Upper lobe of right lung (tissue), 1 donor: ENCODE measurements around the gene CAMTA1. TPM values are rescaled to one million over a fixed set of nuclear protein-coding genes. Genes with fewer than 3 reads are reported as not detected.

Experiments used
- ATAC-seq: fragments of 200-7000 bp; cut with Tn5 transposase; one replicate; pipeline ENCODE4 v1.9.1; 2020; ENCODE audit warnings: mild to moderate bottlenecking, moderate library complexity
- DNase-seq: peaks from one replicate; pipeline ENCODE4 v3.0.0-alpha.2; 2020
- H3K27ac ChIP-seq: fragments of 200-600 bp; one replicate; pipeline ENCODE4 v1.8.0; 2022
- H3K27me3 ChIP-seq: fragments of 200-600 bp; one replicate; pipeline ENCODE4 v1.8.0; 2022; ENCODE audit warnings: mild to moderate bottlenecking
- H3K36me3 ChIP-seq: fragments of 200-600 bp; one replicate; pipeline ENCODE4 v1.8.0; 2022
- H3K4me1 ChIP-seq: fragments of 200-600 bp; one replicate; pipeline ENCODE4 v1.8.0; 2022
- H3K4me3 ChIP-seq: fragments of 200-600 bp; one replicate; pipeline ENCODE4 v1.8.0; 2022; ENCODE audit warnings: mild to moderate bottlenecking
- H3K9me3 ChIP-seq: fragments of 200-600 bp; one replicate; pipeline ENCODE4 v1.8.0; 2022
- intact Hi-C: fragments of 100-400 bp; cut with DNase I; formaldehyde crosslinking; loops from one replicate; pipeline ENCODE4 v1.11.0; 2022
- total RNA-seq: library from RNA; stranded (reverse); fragmentation: NEBNext Ultra II Directional; extraction: Animal tissue kit (Norgen Biotek cat#: 25700); gene quantifications from one replicate; pipeline ENCODE4 v1.2.1, GENCODE V29; 2021
- TF ChIP-seq, protein P1 (sequence below): fragments of 200-600 bp; IDR thresholded peaks from one replicate; pipeline ENCODE4 v1.8.0; 2022; ENCODE audit warnings: antibody characterized with exemption
- donor health status: DM: no; HTN: yes; CAD: no; lungs with severe emphysema.

CAMTA1 gene
- total RNA-seq, 1 donor from 2014 or later, result 63.4 TPM

DNA sequence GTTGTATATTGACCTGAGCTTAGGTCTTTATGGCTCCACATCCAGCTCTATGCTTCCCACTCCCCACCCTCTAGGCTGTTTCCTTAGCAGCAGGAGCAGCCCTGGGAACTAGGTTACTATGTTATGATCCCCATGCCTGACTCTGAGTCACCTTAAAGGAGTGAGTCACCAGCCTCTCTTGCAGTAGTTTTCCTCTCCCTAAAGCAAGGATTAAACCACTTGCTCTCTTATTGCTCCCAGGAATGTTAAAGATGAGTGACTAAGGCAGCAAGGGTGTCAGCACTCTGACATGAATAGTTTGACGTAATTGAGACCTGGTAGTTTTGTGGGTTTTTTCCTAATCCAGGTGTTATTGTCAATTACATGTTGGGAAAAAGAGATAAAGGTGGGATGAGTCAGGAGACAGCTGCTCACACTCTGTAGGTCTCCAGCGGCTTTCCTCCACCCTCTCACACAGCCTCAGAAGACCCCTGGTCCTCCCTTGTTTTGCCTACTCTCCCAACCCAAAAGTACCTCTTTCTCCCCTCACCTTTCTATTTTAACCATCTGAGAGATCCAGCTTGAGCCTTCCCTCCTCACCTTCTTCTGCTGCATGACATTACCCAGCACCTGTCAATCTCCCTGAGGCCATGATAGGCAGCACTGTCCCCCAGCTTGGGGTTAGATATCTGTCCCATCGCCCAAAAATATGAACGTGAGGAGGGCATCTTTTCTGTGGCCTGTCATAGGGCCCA is 616.7 kb downstream of the CAMTA1 start:
- intact Hi-C loops, result no loop called here
- H3K4me3 ChIP-seq, result no peak overlapping the region
- no peaks in the 10 kb centered on the region for H3K9me3 ChIP-seq
- no peak overlapping the region for H3K27ac ChIP-seq
- H3K27me3 ChIP-seq, result no peaks in the 10 kb centered on the region
- no peaks in the 10 kb centered on the region for H3K4me1 ChIP-seq
- no peaks in the 10 kb centered on the region for H3K36me3 ChIP-seq
- ATAC-seq, result peak; percentile 66
- no peak for DNase-seq
- TF ChIP-seq, protein P1, sequence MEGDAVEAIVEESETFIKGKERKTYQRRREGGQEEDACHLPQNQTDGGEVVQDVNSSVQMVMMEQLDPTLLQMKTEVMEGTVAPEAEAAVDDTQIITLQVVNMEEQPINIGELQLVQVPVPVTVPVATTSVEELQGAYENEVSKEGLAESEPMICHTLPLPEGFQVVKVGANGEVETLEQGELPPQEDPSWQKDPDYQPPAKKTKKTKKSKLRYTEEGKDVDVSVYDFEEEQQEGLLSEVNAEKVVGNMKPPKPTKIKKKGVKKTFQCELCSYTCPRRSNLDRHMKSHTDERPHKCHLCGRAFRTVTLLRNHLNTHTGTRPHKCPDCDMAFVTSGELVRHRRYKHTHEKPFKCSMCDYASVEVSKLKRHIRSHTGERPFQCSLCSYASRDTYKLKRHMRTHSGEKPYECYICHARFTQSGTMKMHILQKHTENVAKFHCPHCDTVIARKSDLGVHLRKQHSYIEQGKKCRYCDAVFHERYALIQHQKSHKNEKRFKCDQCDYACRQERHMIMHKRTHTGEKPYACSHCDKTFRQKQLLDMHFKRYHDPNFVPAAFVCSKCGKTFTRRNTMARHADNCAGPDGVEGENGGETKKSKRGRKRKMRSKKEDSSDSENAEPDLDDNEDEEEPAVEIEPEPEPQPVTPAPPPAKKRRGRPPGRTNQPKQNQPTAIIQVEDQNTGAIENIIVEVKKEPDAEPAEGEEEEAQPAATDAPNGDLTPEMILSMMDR, result no peak

DNA sequence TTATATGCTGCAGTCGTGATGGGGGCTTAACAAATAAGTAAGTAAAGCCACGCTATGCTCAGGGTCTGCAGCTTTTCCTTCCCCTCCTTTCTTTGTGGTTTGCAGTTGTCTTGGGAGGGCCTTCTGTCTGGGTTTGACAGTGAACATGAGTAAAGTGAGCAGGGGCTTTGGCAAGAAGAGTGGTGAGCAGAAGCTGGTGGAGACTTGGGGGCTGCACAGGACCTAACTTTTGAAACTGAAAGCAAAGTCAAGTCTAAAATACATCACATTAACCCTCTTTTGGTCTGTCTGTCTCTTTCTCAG is 617.2 kb downstream of the CAMTA1 start:
- Histone ChIP-seq H3K27ac (no peak overlapping the region), H3K9me3 (no peaks in the 10 kb centered on the region), H3K27me3 (no peaks in the 10 kb centered on the region), H3K4me3 (no peak overlapping the region), H3K4me1 (no peaks in the 10 kb centered on the region), H3K36me3 (no peaks in the 10 kb centered on the region)
- TF ChIP-seq, protein P1, result no peak
- DNase-seq (no peak), ATAC-seq (no peak)
- intact Hi-C loops, result no loop called here

DNA sequence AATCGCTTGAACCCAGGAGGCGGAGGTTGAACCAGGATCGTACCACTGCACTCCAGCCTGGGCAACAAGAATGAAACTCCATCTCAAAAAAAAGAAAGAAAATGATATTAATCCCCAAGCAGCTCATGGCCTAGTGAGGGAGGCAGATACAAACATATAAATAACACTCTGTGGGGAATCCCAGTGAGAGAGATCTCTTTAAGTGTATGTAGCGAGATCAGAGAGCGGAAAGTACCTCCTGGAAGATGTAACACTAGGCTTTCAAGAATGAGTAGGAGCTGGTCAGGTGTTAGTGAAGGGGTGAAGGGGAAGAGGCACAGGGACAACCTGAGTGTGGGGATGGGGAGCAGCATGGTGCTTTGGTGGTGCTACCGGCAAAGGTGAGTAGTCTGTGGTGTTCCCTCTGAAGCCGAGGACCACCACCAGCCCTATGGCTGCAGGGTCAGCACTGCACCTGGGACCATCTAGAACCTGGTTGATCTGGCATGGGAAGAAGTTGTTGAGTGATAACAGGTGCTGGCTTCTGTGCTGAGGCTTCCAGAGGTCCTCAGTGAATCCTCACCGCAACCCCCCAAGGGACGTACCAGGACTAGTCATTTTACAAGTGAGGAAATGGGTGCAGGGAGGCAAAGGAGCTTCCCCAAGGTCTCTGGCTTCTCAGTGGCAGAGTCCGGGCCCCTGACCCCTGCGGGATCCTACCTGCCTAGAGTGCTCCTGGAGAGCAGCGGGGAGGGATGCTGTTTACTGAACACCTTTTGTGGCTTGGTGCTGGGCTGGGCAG is 618.2 kb downstream of the CAMTA1 start:
- DNase-seq (no peak), ATAC-seq (no peak)
- intact Hi-C loops, result no loop called here
- no peak overlapping the region for H3K27ac ChIP-seq
- H3K4me1 ChIP-seq, result no peaks in the 10 kb centered on the region
- no peak overlapping the region for H3K4me3 ChIP-seq
- H3K9me3 ChIP-seq, result no peaks in the 10 kb centered on the region
- no peaks in the 10 kb centered on the region for H3K27me3 ChIP-seq
- TF ChIP-seq, protein P1, result no peak
- no peaks in the 10 kb centered on the region for H3K36me3 ChIP-seq

DNA sequence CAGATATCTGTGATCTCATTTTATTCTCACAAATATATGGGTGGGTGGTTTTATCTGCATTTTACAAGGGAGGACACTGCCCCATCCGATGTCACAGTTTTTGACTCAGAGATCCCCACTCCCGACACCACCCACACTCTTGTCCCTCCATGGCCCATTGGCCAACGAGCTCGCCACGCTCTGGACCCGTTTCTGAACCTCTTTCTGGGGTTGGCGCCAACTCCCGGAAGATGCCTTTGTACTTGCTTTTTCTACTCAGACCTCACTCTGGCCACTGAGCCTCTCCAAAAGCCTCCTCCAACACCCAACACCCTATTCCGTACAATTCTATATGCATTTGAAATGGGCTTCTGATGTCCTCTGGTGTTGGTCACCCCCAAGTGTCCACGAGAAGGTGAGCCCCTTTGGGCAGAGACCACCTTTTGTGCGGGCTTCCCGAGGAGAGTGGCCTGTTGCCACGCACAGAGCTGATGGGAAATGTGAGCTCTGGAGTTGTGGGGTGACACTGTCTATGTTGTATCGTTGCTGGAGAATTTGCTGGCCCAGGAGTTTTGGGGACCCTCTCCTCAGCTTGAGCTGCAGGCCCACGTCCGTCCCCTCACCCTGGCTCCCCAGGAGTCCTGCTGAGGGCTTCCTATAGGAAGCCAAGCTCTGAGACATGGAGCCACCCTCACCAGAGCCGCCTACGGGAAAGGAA is 618.9 kb downstream of the CAMTA1 start:
- H3K4me3 ChIP-seq, result no peak overlapping the region
- no peak overlapping the region for H3K27ac ChIP-seq
- H3K27me3 ChIP-seq, result no peaks in the 10 kb centered on the region
- no peak for ATAC-seq
- intact Hi-C loops, result no loop called here
- H3K9me3 ChIP-seq, result no peaks in the 10 kb centered on the region
- no peaks in the 10 kb centered on the region for H3K36me3 ChIP-seq
- DNase-seq, result no peak
- no peaks in the 10 kb centered on the region for H3K4me1 ChIP-seq
- TF ChIP-seq, protein P1, result no peak

DNA sequence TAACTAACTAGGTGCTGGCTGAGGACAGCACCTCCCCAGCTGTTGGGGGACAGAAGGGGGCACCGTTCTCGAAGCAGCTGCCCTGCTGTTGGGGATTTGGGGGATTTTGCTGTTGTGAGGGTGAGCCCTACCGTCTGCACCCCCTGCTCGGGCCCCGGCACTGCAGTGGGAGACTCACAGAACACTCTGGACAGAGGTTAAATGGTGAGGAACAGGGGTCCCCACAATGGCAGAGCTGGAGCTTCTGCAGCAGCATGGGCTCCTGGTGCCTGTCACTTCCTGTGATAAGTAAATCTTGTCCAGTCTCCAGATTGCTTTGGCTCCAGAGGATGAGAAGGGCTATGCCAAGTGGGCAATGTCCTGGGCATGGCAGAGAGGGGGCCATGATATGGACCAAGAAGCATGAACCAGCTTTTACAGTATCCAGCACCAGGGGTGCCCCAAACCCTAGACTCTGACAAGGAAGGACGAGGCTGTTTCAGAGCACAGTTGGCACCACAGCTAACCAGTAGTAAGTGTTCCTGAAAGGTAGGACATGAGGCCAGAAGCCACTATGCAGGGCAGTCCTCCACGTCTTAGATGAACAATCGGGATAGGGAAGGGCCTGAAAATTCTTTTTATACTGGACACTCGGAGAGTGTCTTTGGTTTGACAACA is 620.7 kb downstream of the CAMTA1 start:
- Histone ChIP-seq H3K4me3 (no peak overlapping the region), H3K9me3 (no peaks in the 10 kb centered on the region), H3K36me3 (no peaks in the 10 kb centered on the region), H3K27ac (no peak overlapping the region), H3K27me3 (no peaks in the 10 kb centered on the region), H3K4me1 (no peaks in the 10 kb centered on the region)
- ATAC-seq, result no peak
- DNase-seq, result peak; percentile 33
- TF ChIP-seq, protein P1, result no peak
- intact Hi-C loops, result no loop called here
